Thyroid gland (tissue), 4 donors: Measurements from ENCODE around the gene TNFRSF25. TPM values are rescaled to one million over a fixed set of nuclear protein-coding genes. Genes with fewer than 3 reads are reported as not detected.

ENCODE experiments used
- DNase-seq, 2 donors: peaks; one replicate each; pipeline ENCODE4 v3.0.0-alpha.2; 2019
- H3K27ac ChIP-seq, 3 donors: fragments of 200-600 bp; sonication (generic); 1 replicate in 2 of 3; 2 replicates in 1 of 3; pipeline ENCODE4 v1.5.1; 2016 to 2019; ENCODE audit warnings: mild to moderate bottlenecking in 1 of 3, moderate library complexity in 1 of 3
- H3K27me3 ChIP-seq: fragments of 200-600 bp; sonication (generic); one replicate; pipeline ENCODE4 v1.5.1; 2019
- H3K36me3 ChIP-seq, 2 donors: fragments of 200-600 bp; sonication (generic); one replicate each; pipeline ENCODE4 v1.5.1; 2016 to 2019
- H3K4me1 ChIP-seq, 2 donors: fragments of 200-600 bp; sonication (generic); one replicate each; pipeline ENCODE4 v1.5.1; 2017 to 2019
- H3K4me3 ChIP-seq, 3 donors: fragments of 200-600 bp; sonication (generic); replicated peaks in 1 of 3; 1 replicate in 2 of 3; 2 replicates in 1 of 3; pipeline ENCODE4 v1.5.1; 2016; ENCODE audit warnings: mild to moderate bottlenecking in 1 of 3
- H3K9me3 ChIP-seq: fragments of 200-600 bp; sonication (generic); one replicate; pipeline ENCODE4 v1.5.1; 2017
- CTCF ChIP-seq, 6 experiments: fragments of 200-600 bp in 3 of 6; fragments of 450-650 bp in 3 of 6; sonication (generic) in 3 of 6; IDR thresholded peaks; one replicate each; pipeline ENCODE4 v1.5.1; 2016 to 2019; ENCODE audit warnings: antibody characterized with exemption in 6 of 6, mild to moderate bottlenecking in 2 of 6, inconsistent platforms in 1 of 6, moderate library complexity in 1 of 6
- POLR2A ChIP-seq, 2 donors: fragments of 450-650 bp; IDR thresholded peaks; one replicate each; pipeline ENCODE4 v1.6.1; 2017; ENCODE audit warnings: antibody characterized with exemption in 2 of 2, mild to moderate bottlenecking in 2 of 2, moderate library complexity in 1 of 2
- WGBS, 2 donors: methylation state at CpG; one replicate each; pipeline ENCODE4 v1.1.5; 2017; 5-methylcytosine and 5-hydroxymethylcytosine counted together
- intact Hi-C: fragments of 100-400 bp; cut with DNase I; formaldehyde crosslinking; loops from one replicate; pipeline ENCODE4 v1.15.1; 2023
- total RNA-seq, 4 donors: library from RNA; depleted of rRNA; stranded (reverse); fragments of >200 nt; gene quantifications; one replicate each; pipeline ENCODE4 v1.2.3, GENCODE V29; 2016

TNFRSF25 gene
- total RNA-seq, 4 donors from 2014 or later = 2.2 to 18.9 (median 10.7) TPM

GRCh38 chr1:6427441-6428390, 38.3 kb downstream of the TNFRSF25 start:
- no peak overlapping the region for H3K4me3 ChIP-seq
- DNase-seq = no peak
- peaks cover 13 to 25% of the 10 kb centered on the region in 2 donors for H3K4me1 ChIP-seq
- no peaks in the 10 kb centered on the region for H3K9me3 ChIP-seq
- 56 to 69% methylated on average over 11 of the region's 26 CpGs for WGBS, 2 donors
- H3K27me3 ChIP-seq = peaks cover 23% of the 10 kb centered on the region
- TF ChIP-seq CTCF (IDR thresholded peaks at IDR 0.05) = no peak
- TF ChIP-seq POLR2A (IDR thresholded peaks at IDR 0.05) = no peak
- H3K36me3 ChIP-seq = no peaks in the 10 kb centered on the region
- intact Hi-C loops = no loop called here
- H3K27ac ChIP-seq = no peak overlapping the region

DNA sequence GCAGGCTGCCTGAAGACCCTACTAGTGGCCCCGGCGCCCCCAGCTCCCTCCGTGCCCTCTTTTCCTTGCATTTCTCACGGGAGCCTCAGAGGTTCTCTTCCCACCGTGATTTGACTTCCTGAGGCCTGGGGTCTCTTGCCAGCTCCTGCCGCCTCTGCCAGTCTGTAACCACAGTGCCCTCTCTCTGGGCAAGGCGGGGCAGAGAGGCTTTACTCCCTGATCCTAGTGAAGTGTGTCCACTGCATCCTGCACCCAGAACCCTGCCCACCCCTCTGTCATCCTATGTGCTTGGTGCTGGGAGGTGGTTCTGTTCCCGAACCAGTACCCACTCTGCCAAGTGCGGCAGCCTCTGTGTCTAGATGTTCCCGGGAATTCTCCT, 39.0 kb downstream of the TNFRSF25 start:
- Histone ChIP-seq H3K4me1 (peaks cover 13 to 25% of the 10 kb centered on the region in 2 donors), H3K9me3 (no peaks in the 10 kb centered on the region), H3K4me3 (no peak overlapping the region), H3K36me3 (no peaks in the 10 kb centered on the region), H3K27ac (no peak overlapping the region), H3K27me3 (peaks cover 23% of the 10 kb centered on the region)
- WGBS, 2 donors = 89 to 94% methylated on average over 7 to 10 of the region's 10 CpGs
- intact Hi-C loops = no loop called here
- DNase-seq = no peak
- TF ChIP-seq CTCF (IDR thresholded peaks at IDR 0.05) = no peak
- TF ChIP-seq POLR2A (IDR thresholded peaks at IDR 0.05) = no peak

- DNase-seq = no peak
- Histone ChIP-seq H3K9me3 (no peaks in the 10 kb centered on the region), H3K4me1 (peaks cover 13 to 25% of the 10 kb centered on the region in 2 donors), H3K27ac (no peak overlapping the region), H3K4me3 (no peak overlapping the region), H3K27me3 (peaks cover 24% of the 10 kb centered on the region), H3K36me3 (no peaks in the 10 kb centered on the region)
- intact Hi-C loops = no loop called here
- 85 to 86% methylated on average over 5 to 9 of the region's 9 CpGs for WGBS, 2 donors
- TF ChIP-seq CTCF (IDR thresholded peaks at IDR 0.05) = no peak
- TF ChIP-seq POLR2A (IDR thresholded peaks at IDR 0.05) = no peak
Observed at GRCh38 chr1:6426277-6426971, 39.5 kb downstream of the TNFRSF25 start.

- TF ChIP-seq CTCF (IDR thresholded peaks at IDR 0.05) (no peak), POLR2A (IDR thresholded peaks at IDR 0.05) (no peak)
- no peaks in the 10 kb centered on the region for H3K9me3 ChIP-seq
- peaks cover 13 to 25% of the 10 kb centered on the region in 2 donors for H3K4me1 ChIP-seq
- H3K27me3 ChIP-seq = peaks cover 31% of the 10 kb centered on the region
- no peak overlapping the region for H3K27ac ChIP-seq
- no peak for DNase-seq
- WGBS, 2 donors = 73 to 80% methylated on average over 5 to 6 of the region's 6 CpGs
- intact Hi-C loops = no loop called here
- no peak overlapping the region for H3K4me3 ChIP-seq
- H3K36me3 ChIP-seq = no peaks in the 10 kb centered on the region
Observed at GRCh38 chr1:6425658-6426057, 40.3 kb downstream of the TNFRSF25 start.
